HepG2 (cell line): ENCODE results near the gene CDH2. TPM values are rescaled to one million over a fixed set of nuclear protein-coding genes. Genes with fewer than 3 reads are reported as not detected.

Source experiments
- EP300 ChIP-seq, 3 experiments: sonication (generic) in 1 of 3; formaldehyde crosslinking in 1 of 3; IDR thresholded peaks; 2 replicates each; pipeline versions ENCODE4 v1.5.1 to v1.6.1; 2011 to 2020; ENCODE audit warnings: low read depth in 2 of 3, low read length in 2 of 3, borderline replicate concordance in 1 of 3, improper control_type of control experiment in 1 of 3, mild to moderate bottlenecking in 1 of 3, missing genetic modification reagents in 1 of 3, moderate library complexity in 1 of 3
- FOXA3 ChIP-seq: IDR thresholded peaks from 2 replicates; pipeline ENCODE4 v1.6.1; 2016; ENCODE audit warnings: missing genetic modification reagents, missing compliant biosample characterization
- GFI1 ChIP-seq: sonication (generic); formaldehyde crosslinking; IDR thresholded peaks from 2 replicates; pipeline ENCODE4 v1.5.0; 2020; ENCODE audit warnings: missing genetic modification reagents, mild to moderate bottlenecking, borderline replicate concordance
- HNF1A ChIP-seq, 2 experiments: sonication (generic) in 1 of 2; formaldehyde crosslinking in 1 of 2; IDR thresholded peaks; 2 replicates each; pipeline versions ENCODE4 v1.4.0 to v1.6.1; 2016 to 2020; ENCODE audit warnings: borderline replicate concordance in 1 of 2, low read depth in 1 of 2, mild to moderate bottlenecking in 1 of 2, missing genetic modification reagents in 1 of 2
- HNF4A ChIP-seq: sonication (generic); formaldehyde crosslinking; IDR thresholded peaks from 2 replicates; pipeline ENCODE4 v1.4.0; 2020; ENCODE audit warnings: missing genetic modification reagents
- HNRNPUL1 ChIP-seq: fragments of 200-400 bp; formaldehyde crosslinking; IDR thresholded peaks from 2 replicates; pipeline ENCODE4 v1.6.1; 2017; ENCODE audit warnings: low read depth, mild to moderate bottlenecking, low read length, moderate library complexity
- HOXD1 ChIP-seq: sonication (generic); formaldehyde crosslinking; IDR thresholded peaks from 2 replicates; pipeline ENCODE4 v1.5.0; 2020; ENCODE audit warnings: missing genetic modification reagents
- JUND ChIP-seq: sonication (generic); formaldehyde crosslinking; IDR thresholded peaks from 2 replicates; pipeline ENCODE4 v1.8.0; 2022; ENCODE audit warnings: mild to moderate bottlenecking, missing genetic modification reagents
- PBX2 ChIP-seq: IDR thresholded peaks from 2 replicates; pipeline ENCODE4 v1.6.1; 2016; ENCODE audit warnings: control low read depth
- PPARG ChIP-seq: conservative IDR thresholded peaks from 2 replicates; pipeline ENCODE4 v1.6.1; 2016; ENCODE audit warnings: missing biosample characterization, missing genetic modification reagents
- SMAD3 ChIP-seq: sonication (generic); formaldehyde crosslinking; IDR thresholded peaks from 2 replicates; pipeline ENCODE4 v1.4.0; 2020; ENCODE audit warnings: missing genetic modification reagents
- TCF7 ChIP-seq: sonication (generic); IDR thresholded peaks from 2 replicates; pipeline ENCODE4 v1.6.1; 2016; ENCODE audit warnings: antibody characterized with exemption, low read depth
- TGIF2 ChIP-seq: IDR thresholded peaks from 2 replicates; pipeline ENCODE4 v1.6.1; 2016; ENCODE audit warnings: control low read depth, missing compliant biosample characterization
- ZNF543 ChIP-seq: sonication (generic); formaldehyde crosslinking; IDR thresholded peaks from 2 replicates; pipeline ENCODE4 v1.4.0; 2020; ENCODE audit warnings: mild to moderate bottlenecking, missing genetic modification reagents
- ZNF724P ChIP-seq: sonication (generic); formaldehyde crosslinking; IDR thresholded peaks from 2 replicates; pipeline ENCODE4 v1.8.0; 2022; ENCODE audit warnings: missing genetic modification reagents, borderline replicate concordance
- polyA plus RNA-seq, 8 experiments: library from polyadenylated mRNA; depleted of rRNA in 3 of 8; stranded (reverse) in 7 of 8; unstranded in 1 of 8; fragments of >200 nt; fragmentation: Illumina TruSeq in 4 of 8; extraction: Trizol in 4 of 8; gene quantifications; 2 replicates each; pipeline versions ENCODE4 v1.2.1 to v1.2.3, GENCODE V29; 2011 to 2016; ENCODE audit warnings: low read depth in 4 of 8, missing spikeins in 1 of 8, mixed read lengths in 1 of 8; ENCODE audit not compliant: insufficient read depth in 1 of 8
- total RNA-seq, 5 experiments: library from RNA; depleted of rRNA; stranded (reverse); fragments of >200 nt; fragmentation: Illumina TruSeq; extraction: Trizol; gene quantifications; 2 replicates each; pipeline ENCODE4 v1.2.3, GENCODE V29; 2016; ENCODE audit warnings: low read depth in 1 of 5
- TF ChIP-seq, protein P1 (sequence below): sonication (generic); formaldehyde crosslinking; IDR thresholded peaks from 2 replicates; pipeline ENCODE4 v1.4.0; 2020; ENCODE audit warnings: missing genetic modification reagents, low read depth, mild to moderate bottlenecking, borderline replicate concordance

CDH2 gene
- total and polyA plus RNA-seq, 2 of the 13 experiments (the other 11 are each of a cell fraction or from before 2014, with no cell fraction given), result 18.6 to 36.1 TPM

- peak; percentile 88 for TF ChIP-seq TGIF2 (CRISPR knock-in tag)
- TF ChIP-seq, protein P1, sequence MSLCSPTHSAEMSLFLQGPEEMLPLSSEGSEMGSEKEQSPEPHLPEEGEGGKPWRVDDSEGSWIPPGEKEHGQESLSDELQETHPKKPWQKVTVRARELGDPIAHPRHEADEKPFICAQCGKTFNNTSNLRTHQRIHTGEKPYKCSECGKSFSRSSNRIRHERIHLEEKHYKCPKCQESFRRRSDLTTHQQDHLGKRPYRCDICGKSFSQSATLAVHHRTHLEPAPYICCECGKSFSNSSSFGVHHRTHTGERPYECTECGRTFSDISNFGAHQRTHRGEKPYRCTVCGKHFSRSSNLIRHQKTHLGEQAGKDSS (CRISPR knock-in tag), result no peak
- peak; percentile 93 for TF ChIP-seq TCF7
- peak; percentile 4 to 94; a peak in 2 of 4 replicates for TF ChIP-seq EP300 (IDR thresholded peaks at IDR 0.05; ENCODE audit: low read depth in 2 of 2, low read length in 2 of 2)
- TF ChIP-seq EP300 (CRISPR knock-in tag; IDR thresholded peaks at IDR 0.05; ENCODE audit: borderline replicate concordance), result peak; percentile 84; the same call in 1 of the 2 replicates
- TF ChIP-seq JUND (CRISPR knock-in tag), result 0 out of 2 replicates have a peak, but pooled peaks have one; percentile 52
- peak; percentile 96 for TF ChIP-seq HOXD1 (CRISPR knock-in tag)
- 0 out of 2 replicates have a peak, but pooled peaks have one; percentile 55 for TF ChIP-seq HNRNPUL1
- TF ChIP-seq HNF4A (CRISPR knock-in tag), result peak; percentile 61
- TF ChIP-seq FOXA3 (CRISPR knock-in tag), result peak; percentile 81
- TF ChIP-seq ZNF543 (CRISPR knock-in tag), result no peak
- TF ChIP-seq ZNF724P, result no peak
- peak; percentile 96 for TF ChIP-seq HNF1A (IDR thresholded peaks at IDR 0.05; ENCODE audit: low read depth)
- peak; percentile 98 for TF ChIP-seq HNF1A (CRISPR knock-in tag; IDR thresholded peaks at IDR 0.05; ENCODE audit: borderline replicate concordance)
- peak; percentile 68 for TF ChIP-seq PBX2
- TF ChIP-seq GFI1 (CRISPR knock-in tag), result peak; percentile 73
- TF ChIP-seq SMAD3 (CRISPR knock-in tag), result peak; percentile 11; the same call in 1 of the 2 replicates
- peak; percentile 80 for TF ChIP-seq PPARG (CRISPR knock-in tag)
Observed at GRCh38 chr18:28127763-28128658, 48.9 kb downstream of the CDH2 start (continued).
